ENCODE measurements around the gene SHC1. TPM values are rescaled to one million over a fixed set of nuclear protein-coding genes. Genes with fewer than 3 reads are reported as not detected.

Gene SHC1
- total and polyA plus RNA-seq, 8 donors = 120 to 148 (median 132) TPM

GRCh38 chr1:154912755-154913154 is 57.8 kb downstream of the SHC1 start:
- ATAC-seq = no peak
- intact Hi-C loops (cut with DNase I) = no loop called here
- H3K4me3 ChIP-seq = no peak overlapping the region

More at GRCh38 chr1:154912755-154913154, 57.8 kb downstream of the SHC1 start:
- TF ChIP-seq CTCF (IDR thresholded peaks at IDR 0.05) = no peak
- H3K36me3 ChIP-seq = no peaks in the 10 kb centered on the region
- no peak for DNase-seq
- H3K27ac ChIP-seq = no peak overlapping the region
- H3K4me1 ChIP-seq = no peaks in the 10 kb centered on the region
- H3K27me3 ChIP-seq = no peaks in the 10 kb centered on the region
- H3K9me3 ChIP-seq = peaks cover 0 to 2% of the 10 kb centered on the region in 2 donors

Small RNA genes within 50 kb of the gene (microRNA-seq; reads per million reads assigned to microRNA genes)
- gene MIR4258 = 0.17 to 0.27 reads per million in 2 donors

Other genes starting within 250 kb of the SHC1 start
- gene KCNN3, start 100.5 kb downstream of the SHC1 start, total RNA-seq = 1 to 10 TPM; 1.9 to 2.2 TPM
- gene KCNN3, start 100.5 kb downstream of the SHC1 start, polyA plus RNA-seq (ENCODE audit: insufficient read length in 6 of 6) = 1 to 10 TPM; 2.0 to 3.1 (median 2.3) TPM
- gene PMVK, start 34.0 kb downstream of the SHC1 start, total RNA-seq = 10 to 100 TPM; 39.6 to 44.3 TPM
- gene PMVK, start 34.0 kb downstream of the SHC1 start, polyA plus RNA-seq (ENCODE audit: insufficient read length in 6 of 6) = 10 to 100 TPM; 31.7 to 39.2 (median 33.8) TPM
- gene PBXIP1, start 14.6 kb downstream of the SHC1 start, total RNA-seq = 10 to 100 TPM; 32.6 to 83.5 TPM
- 10 to 100 TPM; 72.8 to 84.4 (median 79.1) TPM for gene PBXIP1, start 14.6 kb downstream of the SHC1 start, polyA plus RNA-seq (ENCODE audit: insufficient read length in 6 of 6)
- 10 to 100 TPM; 26.6 to 30.9 TPM for gene PYGO2, start 9.0 kb downstream of the SHC1 start, total RNA-seq
- 10 to 100 TPM; 35.8 to 42.9 (median 39.5) TPM for gene PYGO2, start 9.0 kb downstream of the SHC1 start, polyA plus RNA-seq (ENCODE audit: insufficient read length in 6 of 6)
- gene CKS1B, start 3.9 kb upstream of the SHC1 start, total RNA-seq = 10 to 100 TPM; 29.7 to 40.8 TPM
- gene CKS1B, start 3.9 kb upstream of the SHC1 start, polyA plus RNA-seq (ENCODE audit: insufficient read length in 6 of 6) = 100 to 1,000 TPM in 3 of 6 donors, 10 to 100 TPM in 3; 86.0 to 141 (median 100) TPM
- 10 to 100 TPM; 26.4 to 39.9 TPM for gene FLAD1, start 12.6 kb upstream of the SHC1 start, total RNA-seq
- 10 to 100 TPM; 26.6 to 38.8 (median 30.2) TPM for gene FLAD1, start 12.6 kb upstream of the SHC1 start, polyA plus RNA-seq (ENCODE audit: insufficient read length in 6 of 6)
- under 1 TPM in 1 of 2 donors, not detected in 1; 0.52 TPM for gene LENEP, start 22.8 kb upstream of the SHC1 start, total RNA-seq
- 1 to 10 TPM in 3 of 6 donors, under 1 TPM in 3; 0.64 to 1.8 (median 0.92) TPM for gene LENEP, start 22.8 kb upstream of the SHC1 start, polyA plus RNA-seq (ENCODE audit: insufficient read length in 6 of 6)
- gene ZBTB7B, start 32.1 kb upstream of the SHC1 start, total RNA-seq = 100 to 1,000 TPM in 1 of 2 donors, 10 to 100 TPM in 1; 60.5 to 104 TPM
- gene ZBTB7B, start 32.1 kb upstream of the SHC1 start, polyA plus RNA-seq (ENCODE audit: insufficient read length in 6 of 6) = 10 to 100 TPM; 14.4 to 21.7 (median 17.0) TPM
- gene DCST2, start 63.0 kb upstream of the SHC1 start, total RNA-seq = 1 to 10 TPM in 1 of 2 donors, under 1 TPM in 1; 0.60 to 1.3 TPM
- 1 to 10 TPM; 1.9 to 2.5 (median 2.2) TPM for gene DCST2, start 63.0 kb upstream of the SHC1 start, polyA plus RNA-seq (ENCODE audit: insufficient read length in 6 of 6)
- gene DCST1, start 63.1 kb upstream of the SHC1 start, total RNA-seq = not detected
- gene DCST1, start 63.1 kb upstream of the SHC1 start, polyA plus RNA-seq (ENCODE audit: insufficient read length in 6 of 6) = under 1 TPM; 0.57 to 0.87 (median 0.79) TPM
- gene ADAM15, start 80.6 kb upstream of the SHC1 start, total RNA-seq = 100 to 1,000 TPM; 116 to 172 TPM
- gene ADAM15, start 80.6 kb upstream of the SHC1 start, polyA plus RNA-seq (ENCODE audit: insufficient read length in 6 of 6) = 100 to 1,000 TPM in 1 of 6 donors, 10 to 100 TPM in 5; 54.4 to 105 (median 74.6) TPM
- gene EFNA4, start 93.0 kb upstream of the SHC1 start, total RNA-seq = 10 to 100 TPM in 1 of 2 donors, 1 to 10 TPM in 1; 8.6 to 11.2 TPM
- gene EFNA4, start 93.0 kb upstream of the SHC1 start, polyA plus RNA-seq (ENCODE audit: insufficient read length in 6 of 6) = 10 to 100 TPM; 19.1 to 23.1 (median 22.6) TPM
- 1 to 10 TPM; 1.1 to 2.0 TPM for gene EFNA3, start 108.1 kb upstream of the SHC1 start, total RNA-seq
- 1 to 10 TPM; 2.6 to 4.8 (median 3.9) TPM for gene EFNA3, start 108.1 kb upstream of the SHC1 start, polyA plus RNA-seq (ENCODE audit: insufficient read length in 6 of 6)
- gene EFNA1, start 157.1 kb upstream of the SHC1 start, total RNA-seq = 100 to 1,000 TPM in 1 of 2 donors, 10 to 100 TPM in 1; 63.7 to 148 TPM
- 100 to 1,000 TPM in 3 of 6 donors, 10 to 100 TPM in 3; 83.5 to 105 (median 98.4) TPM for gene EFNA1, start 157.1 kb upstream of the SHC1 start, polyA plus RNA-seq (ENCODE audit: insufficient read length in 6 of 6)
- gene SLC50A1, start 165.1 kb upstream of the SHC1 start, total RNA-seq = 10 to 100 TPM; 46.6 to 64.6 TPM
- 10 to 100 TPM; 31.9 to 41.6 (median 34.5) TPM for gene SLC50A1, start 165.1 kb upstream of the SHC1 start, polyA plus RNA-seq (ENCODE audit: insufficient read length in 6 of 6)
- gene DPM3, start 169.8 kb upstream of the SHC1 start, total RNA-seq = 10 to 100 TPM; 63.1 to 91.0 TPM
- 10 to 100 TPM; 19.6 to 30.7 (median 27.3) TPM for gene DPM3, start 169.8 kb upstream of the SHC1 start, polyA plus RNA-seq (ENCODE audit: insufficient read length in 6 of 6)
- gene KRTCAP2, start 202.6 kb upstream of the SHC1 start, total RNA-seq = 100 to 1,000 TPM; 176 to 184 TPM
- 100 to 1,000 TPM in 4 of 6 donors, 10 to 100 TPM in 2; 93.9 to 116 (median 110) TPM for gene KRTCAP2, start 202.6 kb upstream of the SHC1 start, polyA plus RNA-seq (ENCODE audit: insufficient read length in 6 of 6)
- gene TRIM46, start 203.1 kb upstream of the SHC1 start, total RNA-seq = under 1 TPM; 0.45 to 0.73 TPM
- 1 to 10 TPM; 3.6 to 6.2 (median 4.6) TPM for gene TRIM46, start 203.1 kb upstream of the SHC1 start, polyA plus RNA-seq (ENCODE audit: insufficient read length in 6 of 6)
- 10 to 100 TPM; 30.6 to 41.8 TPM for gene THBS3, start 237.2 kb upstream of the SHC1 start, total RNA-seq
- gene THBS3, start 237.2 kb upstream of the SHC1 start, polyA plus RNA-seq (ENCODE audit: insufficient read length in 6 of 6) = 10 to 100 TPM; 33.1 to 51.0 (median 44.6) TPM
- 10 to 100 TPM; 30.2 to 45.5 TPM for gene MTX1, start 237.9 kb upstream of the SHC1 start, total RNA-seq
- gene MTX1, start 237.9 kb upstream of the SHC1 start, polyA plus RNA-seq (ENCODE audit: insufficient read length in 6 of 6) = 10 to 100 TPM; 28.6 to 36.5 (median 31.1) TPM

Data from left lung (tissue), 10 donors.